ENCODE data around the gene NRBP1.

NRBP1 gene

GRCh38 chr2:27489498-27490397 lies 61.3 kb downstream of the NRBP1 start, which contains the start of gene IFT172:
Gene IFT172 (minus strand): TSS chr2:27489743. CDS start chr2:27489653, 90 bp downstream.
- in situ Hi-C loops (cut with MboI; ENCODE audit: low sequenced_read_pairs) = no loop called here
